IgD-negative memory B cell (primary cell): ENCODE results near the gene MIA2. TPM values are rescaled to one million over a fixed set of nuclear protein-coding genes. Genes with fewer than 3 reads are reported as not detected.
"Not testable (repeated sequence)": the region's sequence is repeated elsewhere in the genome, so short reads cannot be mapped to it uniquely, and the experiment has no call there.

Source experiments
- H3K27ac Mint-ChIP-seq, 3 donors: one replicate each; pipeline ENCODE4 v1.8.0; 2020 to 2022; ENCODE audit warnings: mild to moderate bottlenecking in 3 of 3, mixed read lengths in 3 of 3, moderate library complexity in 1 of 3
- H3K27me3 Mint-ChIP-seq: one replicate; pipeline ENCODE4 v1.8.0; 2021; ENCODE audit warnings: mixed read lengths
- H3K36me3 Mint-ChIP-seq: one replicate; pipeline ENCODE4 v1.8.0; 2020; ENCODE audit warnings: mild to moderate bottlenecking, mixed read lengths
- H3K4me1 Mint-ChIP-seq, 3 donors: one replicate each; pipeline ENCODE4 v1.8.0; 2020 to 2022; ENCODE audit warnings: mixed read lengths in 3 of 3, mild to moderate bottlenecking in 1 of 3
- H3K4me3 Mint-ChIP-seq, 4 donors: one replicate each; pipeline ENCODE4 v1.8.0; 2020 to 2022; ENCODE audit warnings: mild to moderate bottlenecking in 4 of 4, mixed read lengths in 4 of 4, moderate library complexity in 3 of 4
- H3K9me3 Mint-ChIP-seq, 3 donors: one replicate each; pipeline ENCODE4 v1.8.0; 2020 to 2021; ENCODE audit warnings: mixed read lengths in 3 of 3, mild to moderate bottlenecking in 1 of 3
- polyA plus RNA-seq: library from polyadenylated mRNA; unstranded; fragments of 300-500 nt; fragmentation: Illumina TruSeq; gene quantifications from one replicate; pipeline ENCODE4 v1.2.3, GENCODE V29; 2021

Gene MIA2
- polyA plus RNA-seq, 1 donor from 2014 or later, result 24.8 TPM

DNA sequence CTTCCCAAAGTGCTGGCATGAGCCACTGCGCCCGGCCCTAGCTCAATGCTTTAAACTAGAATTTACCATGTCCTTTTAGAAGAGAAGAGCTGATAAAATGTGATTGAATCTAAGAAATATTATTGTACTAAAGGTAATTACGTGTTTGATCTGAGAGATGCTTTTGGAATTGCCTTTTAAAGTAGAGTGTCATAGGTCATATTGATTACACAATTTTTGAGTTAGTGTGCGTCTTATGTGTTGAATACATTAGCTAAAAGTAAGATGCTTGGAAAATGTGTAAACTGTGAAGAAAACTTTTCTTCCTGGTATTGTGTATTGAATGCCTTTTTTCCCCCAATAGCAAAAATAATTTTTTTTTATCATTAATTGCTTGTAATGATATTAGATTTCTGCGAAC, 41.7 kb downstream of the MIA2 start:
- Mint-ChIP-seq H3K27ac (no peak overlapping the region), H3K9me3 (no peaks in the 10 kb centered on the region), H3K4me3 (no peak overlapping the region), H3K27me3 (no peaks in the 10 kb centered on the region), H3K4me1 (peaks cover 33 to 40% (median 39%) of the 10 kb centered on the region in 3 donors), H3K36me3 (peaks cover 4% of the 10 kb centered on the region)

DNA sequence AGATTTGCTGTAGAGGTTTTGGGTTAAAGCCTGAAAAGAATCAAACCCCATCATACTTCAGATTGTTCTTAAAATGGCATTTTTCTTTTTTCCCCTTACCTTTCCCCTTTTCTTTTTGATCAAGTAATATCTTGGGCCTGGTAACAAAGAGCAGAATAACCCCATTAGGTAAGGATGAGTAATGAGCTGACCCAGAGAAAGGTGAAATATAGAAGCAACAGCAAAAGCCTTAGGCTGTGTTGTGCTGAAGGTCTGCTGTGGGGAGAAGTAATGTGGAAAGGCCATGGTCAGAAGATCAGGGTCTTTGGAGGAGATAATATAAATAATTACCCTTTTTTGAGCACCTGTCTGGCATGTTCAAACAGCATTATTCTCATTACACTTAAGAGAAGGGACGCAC, 42.3 kb downstream of the MIA2 start:
- peaks cover 29 to 39% (median 35%) of the 10 kb centered on the region in 3 donors for H3K4me1 Mint-ChIP-seq
- no peak overlapping the region for H3K4me3 Mint-ChIP-seq
- peaks cover 4% of the 10 kb centered on the region for H3K36me3 Mint-ChIP-seq
- peak overlapping the region in 2 of 3 donors; percentile 26 to 73 for H3K27ac Mint-ChIP-seq
- H3K9me3 Mint-ChIP-seq, result no peaks in the 10 kb centered on the region
- H3K27me3 Mint-ChIP-seq, result no peaks in the 10 kb centered on the region

DNA sequence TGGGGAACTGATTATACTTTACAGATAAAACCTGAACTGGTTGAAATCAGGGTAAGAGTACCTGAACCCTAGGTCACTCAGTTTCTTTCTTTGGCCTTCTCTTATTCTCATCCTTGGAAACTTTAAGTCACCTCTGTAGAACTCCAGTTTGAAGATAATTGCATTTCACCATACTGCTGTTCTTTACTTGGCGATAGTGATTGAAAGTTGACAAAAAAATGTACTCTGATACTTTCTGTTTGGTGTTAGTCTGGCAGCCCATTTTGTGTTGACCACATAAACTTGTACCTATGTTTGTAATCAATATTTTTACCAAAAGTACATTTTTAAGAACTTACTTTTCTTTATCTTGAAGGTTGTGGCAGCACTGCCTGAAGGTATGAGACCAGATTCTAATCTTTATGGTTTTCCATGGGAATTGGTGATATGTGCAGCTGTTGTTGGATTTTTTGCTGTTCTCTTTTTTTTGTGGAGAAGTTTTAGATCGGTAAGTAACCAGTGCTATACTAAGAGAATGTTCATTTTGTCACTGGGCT, 42.9 kb downstream of the MIA2 start:
- H3K9me3 Mint-ChIP-seq, result no peaks in the 10 kb centered on the region
- H3K27me3 Mint-ChIP-seq, result no peaks in the 10 kb centered on the region
- peaks cover 27 to 39% (median 30%) of the 10 kb centered on the region in 3 donors for H3K4me1 Mint-ChIP-seq
- H3K4me3 Mint-ChIP-seq, result no peak overlapping the region
- H3K27ac Mint-ChIP-seq, result peak overlapping the region; percentile 26 to 73 (median 34)
- peaks cover 7% of the 10 kb centered on the region for H3K36me3 Mint-ChIP-seq

DNA sequence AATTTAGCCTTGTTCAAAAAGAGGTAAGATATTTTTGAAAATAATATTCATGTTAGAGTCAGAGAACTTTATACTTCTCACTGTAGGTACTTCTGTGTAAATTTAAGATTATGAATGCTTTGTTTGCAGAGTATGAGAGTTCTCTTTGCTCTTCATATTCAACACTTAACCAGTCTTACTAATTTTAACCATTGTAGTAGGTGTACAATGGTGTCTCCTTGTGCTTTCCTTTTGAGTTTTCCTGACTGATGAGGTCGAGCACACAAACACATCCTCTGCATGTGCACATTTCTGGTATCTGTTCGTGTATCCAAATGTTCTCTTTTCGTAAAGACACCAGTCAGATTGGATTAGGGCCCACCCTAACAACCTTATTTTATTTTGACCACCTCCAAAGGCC, 45.8 kb downstream of the MIA2 start:
- peaks cover 17% of the 10 kb centered on the region for H3K36me3 Mint-ChIP-seq
- no peak overlapping the region for H3K27ac Mint-ChIP-seq
- no peaks in the 10 kb centered on the region for H3K9me3 Mint-ChIP-seq
- H3K4me3 Mint-ChIP-seq, result no peak overlapping the region
- H3K4me1 Mint-ChIP-seq, result peaks cover 11 to 25% (median 15%) of the 10 kb centered on the region in 3 donors
- H3K27me3 Mint-ChIP-seq, result no peaks in the 10 kb centered on the region

DNA sequence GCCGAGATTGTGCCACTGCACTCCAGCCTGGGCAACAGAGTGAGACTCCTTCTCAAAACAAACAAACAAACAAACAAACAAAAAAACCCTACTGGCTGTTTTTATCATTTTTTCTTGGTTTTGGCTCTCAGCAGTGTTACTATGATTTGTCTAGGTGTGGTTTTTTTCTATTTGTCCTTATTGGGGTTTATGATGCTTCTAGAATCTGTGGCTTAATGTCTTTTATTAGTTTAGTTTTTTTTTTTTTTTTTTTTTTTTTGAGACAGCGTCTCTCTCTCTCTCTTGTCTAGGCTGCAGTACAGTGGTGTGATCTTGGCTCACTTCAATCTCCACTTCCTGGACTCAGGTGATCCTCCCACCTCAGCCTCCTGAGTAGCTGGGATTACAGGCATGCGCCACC, 47.0 kb downstream of the MIA2 start:
- not testable (repeated sequence) for H3K9me3 Mint-ChIP-seq, H3K27ac Mint-ChIP-seq, H3K4me3 Mint-ChIP-seq, H3K27me3 Mint-ChIP-seq
- Mint-ChIP-seq H3K36me3 (peaks cover 16% of the 10 kb centered on the region), H3K4me1 (peaks cover 8 to 19% (median 14%) of the 10 kb centered on the region in 3 donors)

DNA sequence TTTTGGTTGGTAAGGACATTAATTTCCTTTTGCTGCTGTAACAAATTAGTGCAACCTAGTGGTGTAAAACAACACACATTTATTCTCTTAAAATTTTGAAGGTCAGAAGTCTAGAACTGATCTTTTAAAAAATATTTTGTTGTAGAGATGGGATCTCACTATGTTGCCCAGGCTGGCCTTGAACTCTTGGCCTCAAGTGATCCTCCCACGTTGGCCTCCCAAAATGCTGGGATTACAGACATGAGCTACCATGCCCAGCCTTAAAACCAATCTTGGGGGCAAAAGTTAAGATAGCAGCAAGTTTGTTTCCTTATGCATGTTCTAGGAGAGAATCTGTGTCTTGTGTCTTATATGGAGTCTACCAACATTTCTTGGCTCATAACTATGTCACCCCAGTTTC, 55.8 kb downstream of the MIA2 start:
- no peaks in the 10 kb centered on the region for H3K9me3 Mint-ChIP-seq
- H3K4me1 Mint-ChIP-seq, result peaks cover 0 to 5% (median 0%) of the 10 kb centered on the region in 3 donors
- no peaks in the 10 kb centered on the region for H3K27me3 Mint-ChIP-seq
- H3K36me3 Mint-ChIP-seq, result peaks cover 16% of the 10 kb centered on the region
- H3K4me3 Mint-ChIP-seq, result no peak overlapping the region
- H3K27ac Mint-ChIP-seq, result no peak overlapping the region

DNA sequence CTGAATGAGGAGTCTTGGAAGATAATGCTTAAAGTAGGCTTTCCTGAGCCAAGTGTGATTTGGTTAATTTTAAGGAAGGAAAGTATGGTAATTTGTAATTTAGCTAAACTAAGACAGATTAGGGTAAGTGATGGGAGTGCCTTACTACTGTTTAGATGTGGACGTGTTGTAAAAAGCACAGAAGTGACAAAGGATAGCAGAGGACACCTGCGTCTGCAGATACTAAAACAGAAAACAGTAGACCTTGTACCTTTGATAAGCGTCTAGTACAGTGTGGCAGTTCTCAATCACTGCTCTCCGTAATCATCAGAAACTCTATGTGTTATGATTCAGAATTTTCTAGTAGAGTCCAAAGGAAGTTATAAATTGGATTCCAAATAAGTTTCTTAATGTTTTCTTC, 58.0 kb downstream of the MIA2 start:
- no peak overlapping the region for H3K27ac Mint-ChIP-seq
- H3K36me3 Mint-ChIP-seq, result peaks cover 16% of the 10 kb centered on the region
- no peak overlapping the region for H3K4me3 Mint-ChIP-seq
- H3K4me1 Mint-ChIP-seq, result peaks cover 0 to 5% (median 0%) of the 10 kb centered on the region in 3 donors
- H3K27me3 Mint-ChIP-seq, result no peaks in the 10 kb centered on the region
- H3K9me3 Mint-ChIP-seq, result no peaks in the 10 kb centered on the region

DNA sequence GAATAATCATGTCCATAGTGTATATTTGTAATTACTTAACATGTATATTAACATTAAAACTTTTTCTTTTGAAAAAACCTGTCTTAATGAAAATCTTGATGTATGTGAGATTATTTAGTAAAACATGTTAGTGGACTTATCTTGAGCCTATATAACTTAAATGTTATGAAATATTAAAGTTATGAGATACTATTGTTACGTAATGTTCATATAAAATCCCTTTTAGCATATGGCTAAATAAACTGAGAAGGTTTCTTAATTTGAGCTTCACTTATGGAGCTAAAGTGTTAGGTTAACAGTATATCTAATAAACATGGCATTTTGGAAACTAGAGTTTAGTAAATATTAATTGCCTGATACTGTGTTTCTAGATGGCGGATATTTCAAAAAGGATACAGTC, 59.9 kb downstream of the MIA2 start:
- peaks cover 14% of the 10 kb centered on the region for H3K36me3 Mint-ChIP-seq
- H3K27me3 Mint-ChIP-seq, result no peaks in the 10 kb centered on the region
- H3K4me3 Mint-ChIP-seq, result no peak overlapping the region
- H3K4me1 Mint-ChIP-seq, result peaks cover 0 to 7% (median 0%) of the 10 kb centered on the region in 3 donors
- no peak overlapping the region for H3K27ac Mint-ChIP-seq
- no peaks in the 10 kb centered on the region for H3K9me3 Mint-ChIP-seq

DNA sequence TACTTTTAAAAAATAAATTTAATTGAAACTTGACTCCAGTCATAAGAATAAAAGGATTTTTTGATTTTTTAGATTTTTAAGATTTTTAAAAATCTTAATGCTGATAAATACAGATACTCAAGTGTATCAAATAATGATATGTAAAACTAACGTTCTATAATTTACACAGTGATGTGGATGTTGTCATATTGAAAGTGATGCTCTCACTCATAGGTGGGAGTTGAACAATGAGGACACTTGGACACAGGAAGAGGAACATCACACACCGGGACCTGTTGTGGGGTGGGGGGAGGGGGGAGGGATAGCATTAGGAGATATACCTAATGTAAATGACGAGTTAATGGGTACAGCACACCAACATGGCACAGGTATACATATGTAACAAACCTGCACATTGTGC, 66.7 kb downstream of the MIA2 start:
- not testable (repeated sequence) for H3K4me1 Mint-ChIP-seq, H3K27ac Mint-ChIP-seq, H3K27me3 Mint-ChIP-seq, H3K36me3 Mint-ChIP-seq, H3K4me3 Mint-ChIP-seq, H3K9me3 Mint-ChIP-seq

DNA sequence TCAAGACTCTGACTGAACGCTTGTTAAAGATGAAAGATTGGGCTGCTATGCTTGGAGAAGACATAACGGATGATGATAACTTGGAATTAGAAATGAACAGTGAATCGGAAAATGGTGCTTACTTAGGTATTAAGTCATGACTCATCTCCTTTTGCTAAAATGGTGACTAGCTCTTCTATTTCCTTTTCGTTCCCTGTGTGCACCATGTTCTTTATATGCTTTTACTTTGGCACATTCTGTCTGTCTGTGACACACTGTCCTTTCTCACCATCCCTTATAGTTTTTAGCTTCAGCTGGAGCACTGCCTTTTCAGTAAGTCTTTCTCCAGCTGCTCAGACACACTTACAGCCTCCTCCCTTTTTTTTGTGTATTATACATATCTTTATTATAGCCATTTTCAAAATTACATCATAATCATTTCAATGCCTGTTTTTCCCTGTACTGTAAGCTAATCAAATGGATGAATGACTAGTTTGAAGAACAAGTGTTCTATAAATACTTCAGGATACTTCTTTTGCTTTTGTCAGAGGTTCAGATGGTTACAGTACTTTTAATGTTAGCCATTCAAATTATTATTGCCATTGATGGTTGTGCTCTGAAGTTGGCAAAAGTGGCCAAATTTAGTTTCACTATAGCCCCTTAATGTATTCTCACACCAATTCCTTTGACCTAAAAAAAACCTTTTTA, 68.6 kb downstream of the MIA2 start:
- Mint-ChIP-seq H3K4me3 (no peak overlapping the region), H3K27ac (no peak overlapping the region), H3K4me1 (peaks cover 0 to 2% (median 0%) of the 10 kb centered on the region in 3 donors), H3K36me3 (peaks cover 7% of the 10 kb centered on the region), H3K9me3 (no peaks in the 10 kb centered on the region), H3K27me3 (no peaks in the 10 kb centered on the region)

DNA sequence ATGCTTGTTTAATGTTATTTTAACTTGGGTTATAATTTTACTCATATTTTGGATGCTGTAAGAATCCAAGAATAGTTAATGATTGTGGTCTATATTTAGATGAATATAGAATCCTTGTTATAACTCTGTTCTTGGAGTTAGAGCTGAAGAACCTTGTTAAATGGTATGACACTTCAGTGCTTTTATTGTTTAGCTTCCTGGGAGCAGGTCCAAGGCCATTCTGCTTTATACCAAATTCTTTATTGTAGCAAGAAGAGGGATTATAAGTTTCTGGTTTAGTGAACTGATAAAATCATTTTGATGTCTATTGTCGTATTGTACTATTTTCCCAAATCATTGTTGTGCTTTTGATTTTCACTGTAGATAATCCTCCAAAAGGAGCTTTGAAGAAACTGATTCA, 69.4 kb downstream of the MIA2 start:
- H3K36me3 Mint-ChIP-seq, result peaks cover 7% of the 10 kb centered on the region
- peaks cover 0 to under 1% (median 0%) of the 10 kb centered on the region in 3 donors for H3K4me1 Mint-ChIP-seq
- no peak overlapping the region for H3K4me3 Mint-ChIP-seq
- H3K9me3 Mint-ChIP-seq, result no peaks in the 10 kb centered on the region
- no peak overlapping the region for H3K27ac Mint-ChIP-seq
- no peaks in the 10 kb centered on the region for H3K27me3 Mint-ChIP-seq

DNA sequence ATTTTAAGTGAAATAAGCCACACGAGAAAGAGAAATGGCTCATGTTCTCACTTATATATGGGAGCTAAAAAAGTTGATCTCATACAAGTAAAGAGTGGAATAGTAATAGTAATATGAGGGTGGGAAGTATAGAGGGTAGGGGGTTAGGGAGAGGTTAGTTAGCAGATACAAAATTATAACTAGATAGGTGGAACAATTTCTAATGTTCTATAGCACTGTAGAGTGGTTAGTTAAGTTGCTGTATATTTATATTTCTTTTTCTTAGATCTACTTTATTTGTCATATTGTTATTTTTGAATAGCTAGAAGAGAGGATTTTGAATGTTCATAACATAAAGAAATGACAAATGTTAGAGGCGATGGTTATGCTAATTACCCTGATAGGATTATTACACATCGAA, 74.1 kb downstream of the MIA2 start:
- peaks cover 0 to 3% (median 0%) of the 10 kb centered on the region in 3 donors for H3K4me1 Mint-ChIP-seq
- H3K27ac Mint-ChIP-seq, result no peak overlapping the region
- H3K9me3 Mint-ChIP-seq, result no peaks in the 10 kb centered on the region
- H3K4me3 Mint-ChIP-seq, result no peak overlapping the region
- no peaks in the 10 kb centered on the region for H3K27me3 Mint-ChIP-seq
- peaks cover 9% of the 10 kb centered on the region for H3K36me3 Mint-ChIP-seq

DNA sequence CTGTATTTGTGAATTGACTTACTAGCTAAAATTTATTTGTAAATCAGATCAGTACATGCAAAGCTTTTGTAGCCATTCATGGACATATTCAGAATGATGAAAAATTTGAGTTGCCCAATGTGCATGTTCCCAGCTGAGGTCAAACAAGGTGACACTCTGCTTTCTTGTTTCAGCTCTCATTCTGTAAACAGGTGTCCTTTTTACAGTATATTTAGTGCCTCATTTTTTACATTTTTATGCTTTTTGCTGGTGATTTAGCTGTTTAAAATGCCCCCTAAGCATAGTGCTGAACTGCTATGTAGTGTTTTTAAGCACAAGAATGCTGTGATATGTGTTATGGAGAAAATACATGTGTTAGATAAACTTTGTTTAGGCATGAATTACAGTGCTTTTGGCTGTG, 76.3 kb downstream of the MIA2 start:
- no peaks in the 10 kb centered on the region for H3K27me3 Mint-ChIP-seq
- no peak overlapping the region for H3K27ac Mint-ChIP-seq
- H3K9me3 Mint-ChIP-seq, result no peaks in the 10 kb centered on the region
- H3K4me1 Mint-ChIP-seq, result peaks cover 0 to 3% (median 1%) of the 10 kb centered on the region in 3 donors
- no peak overlapping the region for H3K4me3 Mint-ChIP-seq
- H3K36me3 Mint-ChIP-seq, result peaks cover 12% of the 10 kb centered on the region

DNA sequence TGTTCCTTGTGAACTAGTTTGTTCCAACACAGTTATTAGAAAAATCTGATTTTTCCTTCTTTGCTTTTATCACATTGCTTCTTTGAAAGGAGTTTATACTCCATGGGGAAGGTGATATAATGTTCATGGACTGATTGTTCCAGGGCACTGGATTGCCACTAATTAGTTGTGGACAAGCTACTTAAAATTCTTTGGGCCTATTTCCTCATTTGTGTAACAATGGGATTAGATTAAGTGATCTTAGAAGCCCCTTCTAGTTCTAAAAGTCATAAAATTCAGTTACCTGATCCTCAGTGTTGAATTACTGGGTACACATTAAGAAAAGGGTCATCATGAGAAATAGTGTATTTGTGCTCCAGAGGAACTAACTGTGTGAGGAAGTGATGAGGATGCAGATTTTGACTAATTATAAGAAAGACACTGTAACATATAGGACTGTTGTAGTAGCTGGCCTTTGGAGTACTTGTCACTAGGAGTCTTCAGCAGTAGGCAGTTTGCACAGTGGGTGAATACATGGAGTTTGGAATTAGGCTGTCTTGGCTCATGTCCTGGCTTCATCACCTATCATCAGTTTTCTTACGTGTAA, 82.2 kb downstream of the MIA2 start:
- Mint-ChIP-seq H3K27ac (no peak overlapping the region), H3K9me3 (no peaks in the 10 kb centered on the region), H3K4me3 (no peak overlapping the region), H3K36me3 (peaks cover 11% of the 10 kb centered on the region), H3K27me3 (no peaks in the 10 kb centered on the region), H3K4me1 (peaks cover 1 to 3% (median 1%) of the 10 kb centered on the region in 3 donors)

DNA sequence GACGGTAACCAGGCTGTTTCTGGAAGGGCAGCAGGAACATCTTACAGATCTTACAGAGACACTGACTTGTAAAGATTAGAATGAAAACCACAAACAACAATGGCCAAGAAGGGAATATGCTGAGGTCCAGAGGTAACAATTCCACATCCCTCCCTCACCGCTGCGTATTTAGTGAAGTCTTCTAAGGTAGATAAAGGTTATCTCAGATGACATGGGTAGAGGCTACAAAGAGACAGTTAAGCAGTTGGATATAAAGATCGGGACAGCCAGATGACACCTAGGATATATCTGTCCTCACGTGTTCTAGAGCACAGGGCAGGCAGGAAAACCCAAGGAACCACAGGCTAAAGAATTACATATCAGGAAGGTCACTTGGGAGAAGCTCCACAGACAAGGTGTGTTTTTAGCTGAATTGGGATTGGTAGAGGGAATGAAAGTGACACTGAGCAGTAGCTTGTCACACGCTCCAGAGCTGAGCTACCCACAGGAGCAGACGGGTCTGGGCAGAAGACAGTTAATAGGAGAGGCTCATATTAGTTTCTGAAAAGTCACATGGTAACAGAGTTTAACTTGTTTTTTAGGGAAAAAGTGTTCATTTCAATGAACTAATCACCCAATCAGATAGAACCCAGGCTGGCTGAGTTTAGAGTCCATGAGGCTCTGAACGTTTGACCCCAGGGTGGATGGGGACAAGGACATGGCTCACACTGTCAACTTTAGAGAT, 83.3 kb downstream of the MIA2 start:
- no peaks in the 10 kb centered on the region for H3K9me3 Mint-ChIP-seq
- peak overlapping the region in 2 of 3 donors; percentile 35 to 80 for H3K27ac Mint-ChIP-seq
- H3K36me3 Mint-ChIP-seq, result peaks cover 11% of the 10 kb centered on the region
- H3K4me3 Mint-ChIP-seq, result no peak overlapping the region
- H3K4me1 Mint-ChIP-seq, result peaks cover 1 to 3% (median 1%) of the 10 kb centered on the region in 3 donors
- no peaks in the 10 kb centered on the region for H3K27me3 Mint-ChIP-seq
